Placental pericyte (primary cell): ENCODE measurements around the gene TRAFD1. TPM values are rescaled to one million over a fixed set of nuclear protein-coding genes. Genes with fewer than 3 reads are reported as not detected.

ENCODE experiments used
- small RNA-seq: library from RNA; depleted of rRNA; stranded (forward); fragments of <200 nt; gene quantifications from one replicate; pipeline ENCODE3, GENCODE V24; 2012; ENCODE audit warnings: low replicate concordance
- total RNA-seq: library from RNA; depleted of rRNA; stranded (reverse); fragments of >200 nt; gene quantifications from 2 replicates; pipeline ENCODE4 v1.2.3, GENCODE V29; 2012

The TRAFD1 gene, protein sequence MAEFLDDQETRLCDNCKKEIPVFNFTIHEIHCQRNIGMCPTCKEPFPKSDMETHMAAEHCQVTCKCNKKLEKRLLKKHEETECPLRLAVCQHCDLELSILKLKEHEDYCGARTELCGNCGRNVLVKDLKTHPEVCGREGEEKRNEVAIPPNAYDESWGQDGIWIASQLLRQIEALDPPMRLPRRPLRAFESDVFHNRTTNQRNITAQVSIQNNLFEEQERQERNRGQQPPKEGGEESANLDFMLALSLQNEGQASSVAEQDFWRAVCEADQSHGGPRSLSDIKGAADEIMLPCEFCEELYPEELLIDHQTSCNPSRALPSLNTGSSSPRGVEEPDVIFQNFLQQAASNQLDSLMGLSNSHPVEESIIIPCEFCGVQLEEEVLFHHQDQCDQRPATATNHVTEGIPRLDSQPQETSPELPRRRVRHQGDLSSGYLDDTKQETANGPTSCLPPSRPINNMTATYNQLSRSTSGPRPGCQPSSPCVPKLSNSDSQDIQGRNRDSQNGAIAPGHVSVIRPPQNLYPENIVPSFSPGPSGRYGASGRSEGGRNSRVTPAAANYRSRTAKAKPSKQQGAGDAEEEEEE
- total RNA-seq, result 33.0 and 39.2 TPM in 2 replicates

DNA sequence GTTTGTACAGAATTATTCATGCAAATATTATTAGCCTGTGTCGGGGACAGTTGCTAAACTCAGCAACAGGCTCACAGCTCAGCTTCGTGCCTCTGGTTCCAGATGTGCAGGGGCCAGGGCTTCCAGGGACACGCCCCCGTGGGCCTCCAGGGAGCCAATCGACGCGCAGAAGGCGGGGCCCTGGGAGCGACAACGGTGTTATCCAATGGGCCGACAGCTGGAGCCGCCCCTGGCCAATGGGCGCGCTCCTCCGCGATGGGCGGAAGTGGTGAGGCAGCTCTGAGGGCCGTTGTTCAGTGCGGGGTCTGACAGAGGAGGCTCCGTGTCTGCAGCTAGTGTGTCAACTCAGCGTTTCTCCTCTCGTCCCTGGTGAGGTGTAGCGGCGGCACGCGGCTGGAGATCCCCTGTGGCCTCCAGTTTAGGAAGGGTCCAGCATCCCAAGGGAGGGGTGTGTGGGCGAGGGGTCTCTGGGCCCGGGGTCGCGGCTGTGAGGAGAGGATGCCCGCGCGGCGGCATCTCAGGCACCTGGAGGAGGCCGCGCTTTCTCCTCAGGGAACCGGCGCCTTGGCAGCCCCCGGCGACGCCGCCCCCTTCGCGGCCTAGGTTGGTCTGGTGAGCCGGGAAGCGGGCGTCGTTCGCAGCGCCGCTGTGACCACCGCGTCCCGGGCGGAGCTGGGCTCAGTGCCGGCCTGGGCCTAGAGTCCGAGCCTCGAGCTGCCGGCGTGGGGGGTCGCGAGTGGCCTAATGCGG lies at the start of gene TRAFD1:
Gene TRAFD1, plus strand, starts transcription at position 311 of the 750 bp plus-strand sequence. CDS start 4,963 bp downstream, outside the sequence.

DNA sequence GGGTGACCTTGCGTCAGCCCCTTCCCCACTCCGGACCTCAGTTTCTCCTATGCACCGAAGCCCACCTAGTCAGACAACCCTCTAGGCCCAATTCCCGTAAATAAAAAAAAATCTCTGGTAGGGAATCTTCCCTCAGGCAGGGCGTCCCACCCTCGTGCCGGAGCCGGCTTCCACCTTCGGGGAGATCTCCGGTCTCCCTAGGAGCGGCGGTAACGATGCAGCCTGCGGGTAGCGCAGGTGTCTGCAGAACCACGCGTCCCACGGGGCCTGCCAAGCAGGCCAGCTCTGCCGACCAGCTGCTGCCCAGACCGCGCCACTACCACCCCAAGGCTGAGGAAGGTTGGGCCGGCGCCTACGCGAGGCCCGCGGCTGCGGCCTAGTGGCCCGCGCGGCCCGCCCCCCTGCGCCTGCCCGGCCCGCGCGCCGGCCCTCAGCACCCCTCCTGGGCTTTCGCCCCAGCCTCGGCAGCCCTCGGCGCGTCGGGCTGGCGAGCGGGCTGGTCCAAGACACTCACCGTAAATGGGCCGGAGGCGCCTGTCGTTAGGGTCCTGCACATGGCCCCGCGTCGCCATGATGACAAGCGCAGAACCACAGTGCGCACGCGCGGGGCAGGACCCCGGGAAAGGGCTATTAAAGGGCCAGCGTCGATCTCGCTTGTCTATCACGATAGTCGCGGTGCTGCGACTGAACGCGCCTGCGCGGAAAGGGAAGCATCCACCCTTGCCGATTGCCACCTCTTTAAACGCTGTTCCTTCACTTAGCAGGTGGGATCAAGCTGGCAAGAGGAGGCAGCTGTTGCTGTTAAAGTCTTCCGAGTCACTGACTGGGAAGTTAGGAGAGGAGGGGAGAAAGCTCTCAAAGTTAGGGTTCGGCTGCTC lies 16.9 kb upstream of the TRAFD1 start, which contains the start of gene NAA25:
Gene NAA25, minus strand, starts transcription at position 582 of the 878 bp plus-strand sequence. Its CDS starts 10 bp downstream, at position 572.

Small RNA genes within 50 kb of the gene (small RNA-seq; reads per million reads assigned to genes)
- not detected for gene RF00019

Other genes with a start within 250 kb of the TRAFD1 start
- gene TMEM116, start 112.4 kb upstream of the TRAFD1 start, total RNA-seq, result 8.9 and 13.3 TPM in 2 replicates
- 26.6 and 107 TPM in 2 replicates for gene ERP29, start 112.1 kb upstream of the TRAFD1 start, total RNA-seq
- gene NAA25, start 16.8 kb upstream of the TRAFD1 start, total RNA-seq, result 18.4 and 38.8 TPM in 2 replicates